Nephron (organoid): Measurements from ENCODE around the gene SMAD3.
A peak's percentile ranks its signal among the peaks of the same experiment; 100 is the strongest.
"Not testable (repeated sequence)": the region's sequence is repeated elsewhere in the genome, so short reads cannot be mapped to it uniquely, and the experiment has no call there.

Experiments used
- H3K27ac Mint-ChIP-seq, 3 experiments: 2 replicates each; pipeline ENCODE4 v1.8.0; 2020; ENCODE audit warnings: mixed read lengths in 3 of 3, mild to moderate bottlenecking in 2 of 3, moderate library complexity in 1 of 3
- H3K27me3 Mint-ChIP-seq: 2 replicates; pipeline ENCODE4 v1.8.0; 2021; ENCODE audit warnings: low read depth, mild to moderate bottlenecking, moderate library complexity, mixed read lengths
- H3K36me3 Mint-ChIP-seq: 2 replicates; pipeline ENCODE4 v1.8.0; 2020; ENCODE audit warnings: low read depth, mixed read lengths
- H3K4me1 Mint-ChIP-seq: 2 replicates; pipeline ENCODE4 v1.8.0; 2020; ENCODE audit warnings: mixed read lengths
- H3K4me3 Mint-ChIP-seq, 3 experiments: 2 replicates each; pipeline ENCODE4 v1.8.0; 2020; ENCODE audit warnings: mild to moderate bottlenecking in 3 of 3, mixed read lengths in 3 of 3, moderate library complexity in 2 of 3
- H3K9me3 Mint-ChIP-seq: 2 replicates; pipeline ENCODE4 v1.8.0; 2020; ENCODE audit warnings: mixed read lengths
- TF ChIP-seq, protein P1 (sequence below), 3 experiments: fragments of 200-600 bp; sonication (generic); IDR thresholded peaks; one replicate each; pipeline ENCODE4 v1.5.0; 2021; ENCODE audit warnings: antibody characterized with exemption in 3 of 3; ENCODE audit not compliant: unreplicated experiment in 3 of 3

The SMAD3 gene

DNA sequence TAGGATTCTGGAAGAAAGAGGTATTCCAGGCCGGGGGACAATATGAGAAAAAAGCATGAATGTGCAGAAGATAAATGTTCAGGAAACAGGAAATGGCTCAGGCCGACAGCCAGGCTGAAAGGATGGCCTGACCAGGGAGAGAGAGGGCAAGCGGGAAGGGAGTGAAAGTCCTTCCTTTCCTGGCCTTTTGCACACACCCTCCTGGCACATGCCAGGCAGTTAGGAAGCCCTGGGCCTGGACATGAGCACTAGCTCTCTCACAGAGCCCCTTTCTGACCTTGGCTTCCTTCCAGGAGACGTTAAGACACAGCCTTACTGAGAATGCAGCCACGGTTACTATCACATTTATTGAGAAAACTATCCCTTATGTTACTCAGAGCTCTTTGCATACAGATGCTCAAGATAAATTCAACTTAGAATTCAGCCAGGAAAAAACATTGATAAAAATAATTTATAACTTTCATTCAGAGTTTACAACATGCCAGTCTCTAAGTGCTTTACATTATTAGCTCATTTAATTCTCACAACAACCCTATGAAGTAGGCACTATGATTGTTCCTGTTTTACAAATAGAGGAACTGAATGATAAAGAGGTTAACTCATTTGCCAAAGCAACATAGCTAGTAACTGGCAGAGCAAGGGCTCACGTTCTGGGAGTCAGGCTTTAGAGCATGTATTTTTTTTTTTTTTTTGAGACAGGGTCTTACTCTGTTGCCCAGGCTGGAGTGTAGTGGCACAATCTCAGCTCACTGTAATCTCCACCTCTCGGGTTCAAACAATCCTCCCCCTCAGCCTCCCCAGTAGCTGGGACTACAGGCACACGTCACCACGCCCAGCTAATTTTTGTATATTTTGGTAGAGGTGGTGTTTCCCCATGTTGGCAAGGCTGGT is 39.4 kb upstream of the SMAD3 start:
- TF ChIP-seq, protein P1, sequence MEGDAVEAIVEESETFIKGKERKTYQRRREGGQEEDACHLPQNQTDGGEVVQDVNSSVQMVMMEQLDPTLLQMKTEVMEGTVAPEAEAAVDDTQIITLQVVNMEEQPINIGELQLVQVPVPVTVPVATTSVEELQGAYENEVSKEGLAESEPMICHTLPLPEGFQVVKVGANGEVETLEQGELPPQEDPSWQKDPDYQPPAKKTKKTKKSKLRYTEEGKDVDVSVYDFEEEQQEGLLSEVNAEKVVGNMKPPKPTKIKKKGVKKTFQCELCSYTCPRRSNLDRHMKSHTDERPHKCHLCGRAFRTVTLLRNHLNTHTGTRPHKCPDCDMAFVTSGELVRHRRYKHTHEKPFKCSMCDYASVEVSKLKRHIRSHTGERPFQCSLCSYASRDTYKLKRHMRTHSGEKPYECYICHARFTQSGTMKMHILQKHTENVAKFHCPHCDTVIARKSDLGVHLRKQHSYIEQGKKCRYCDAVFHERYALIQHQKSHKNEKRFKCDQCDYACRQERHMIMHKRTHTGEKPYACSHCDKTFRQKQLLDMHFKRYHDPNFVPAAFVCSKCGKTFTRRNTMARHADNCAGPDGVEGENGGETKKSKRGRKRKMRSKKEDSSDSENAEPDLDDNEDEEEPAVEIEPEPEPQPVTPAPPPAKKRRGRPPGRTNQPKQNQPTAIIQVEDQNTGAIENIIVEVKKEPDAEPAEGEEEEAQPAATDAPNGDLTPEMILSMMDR (IDR thresholded peaks at IDR 0.05; ENCODE audit: unreplicated experiment in 3 of 3) = no peak
- H3K9me3 Mint-ChIP-seq = no peaks in the 10 kb centered on the region
- peaks cover 47% of the 10 kb centered on the region for H3K4me1 Mint-ChIP-seq
- H3K27me3 Mint-ChIP-seq = peaks cover 7% of the 10 kb centered on the region
- H3K4me3 Mint-ChIP-seq = peak overlapping the region in 1 of 3 experiments; percentile 6
- H3K27ac Mint-ChIP-seq = peak overlapping the region; percentile 83 to 95 (median 90)
- no peaks in the 10 kb centered on the region for H3K36me3 Mint-ChIP-seq

DNA sequence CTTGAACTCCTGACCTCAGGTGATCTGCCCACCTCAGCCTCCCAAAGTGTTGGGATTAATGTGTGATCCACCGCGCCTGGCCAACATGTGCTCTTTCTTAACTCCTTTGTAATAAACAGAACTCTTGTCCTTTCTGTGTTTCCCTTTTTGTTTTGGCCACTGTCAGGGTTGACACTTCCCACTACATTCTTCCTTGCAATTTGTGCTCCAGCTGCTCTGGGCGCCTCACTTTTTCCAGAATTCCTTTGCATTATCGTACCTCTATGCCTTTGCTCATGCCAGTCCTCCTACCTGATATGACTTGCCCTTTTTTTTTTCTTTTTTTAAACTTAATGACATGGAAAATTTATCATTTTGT is 38.8 kb upstream of the SMAD3 start:
- Mint-ChIP-seq H3K36me3 (no peaks in the 10 kb centered on the region), H3K4me3 (no peak overlapping the region), H3K27me3 (peaks cover 7% of the 10 kb centered on the region), H3K9me3 (no peaks in the 10 kb centered on the region), H3K27ac (peak overlapping the region; percentile 61 to 95 (median 65)), H3K4me1 (peaks cover 47% of the 10 kb centered on the region)
- TF ChIP-seq, protein P1 (IDR thresholded peaks at IDR 0.05; ENCODE audit: unreplicated experiment in 3 of 3) = no peak

- H3K36me3 Mint-ChIP-seq, H3K27me3 Mint-ChIP-seq, H3K9me3 Mint-ChIP-seq, H3K4me3 Mint-ChIP-seq, H3K27ac Mint-ChIP-seq: not testable (repeated sequence)
- peaks cover 40% of the 10 kb centered on the region for H3K4me1 Mint-ChIP-seq
Observed at GRCh38 chr15:67028440-67028839, 37.0 kb upstream of the SMAD3 start.

DNA sequence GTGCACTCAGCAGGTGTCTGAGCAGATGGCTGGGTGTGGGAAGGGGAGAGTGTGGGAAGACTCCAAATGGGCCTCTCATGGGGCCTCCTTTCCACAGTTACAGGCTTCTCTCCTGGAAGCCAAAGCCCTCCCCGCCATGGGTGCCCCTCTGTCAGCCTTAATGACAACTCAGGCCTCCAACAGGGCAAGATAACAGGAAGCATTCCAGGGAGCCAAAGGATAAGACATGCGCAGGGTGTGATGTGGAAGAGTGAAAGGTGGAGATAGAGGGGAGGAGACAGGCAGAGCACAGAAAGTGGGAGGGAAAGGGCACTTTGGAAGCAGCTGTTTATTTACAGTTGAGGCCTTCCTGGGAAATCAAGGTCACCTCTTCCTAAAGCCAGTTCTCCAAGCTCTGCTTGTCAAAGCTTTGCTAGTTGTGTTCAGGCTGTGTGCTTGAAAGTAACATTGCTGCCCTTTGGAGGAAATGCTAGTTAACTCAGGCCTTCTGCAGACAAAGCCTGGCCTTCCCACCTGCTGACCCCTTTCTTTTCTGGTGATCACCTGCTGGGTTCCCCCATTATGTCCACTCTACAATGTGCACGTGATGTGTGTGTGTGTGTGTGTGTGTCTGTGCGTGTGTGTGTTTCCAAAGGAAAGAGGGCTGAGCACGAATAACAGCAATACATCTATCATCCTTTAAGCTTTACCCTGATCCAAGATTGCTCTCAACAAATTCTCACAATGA is 35.2 kb upstream of the SMAD3 start:
- TF ChIP-seq, protein P1 (IDR thresholded peaks at IDR 0.05; ENCODE audit: unreplicated experiment in 3 of 3) = no peak
- Mint-ChIP-seq H3K4me3 (no peak overlapping the region), H3K36me3 (no peaks in the 10 kb centered on the region), H3K4me1 (peaks cover 33% of the 10 kb centered on the region), H3K27ac (no peak overlapping the region), H3K9me3 (no peaks in the 10 kb centered on the region), H3K27me3 (peaks cover 15% of the 10 kb centered on the region)

DNA sequence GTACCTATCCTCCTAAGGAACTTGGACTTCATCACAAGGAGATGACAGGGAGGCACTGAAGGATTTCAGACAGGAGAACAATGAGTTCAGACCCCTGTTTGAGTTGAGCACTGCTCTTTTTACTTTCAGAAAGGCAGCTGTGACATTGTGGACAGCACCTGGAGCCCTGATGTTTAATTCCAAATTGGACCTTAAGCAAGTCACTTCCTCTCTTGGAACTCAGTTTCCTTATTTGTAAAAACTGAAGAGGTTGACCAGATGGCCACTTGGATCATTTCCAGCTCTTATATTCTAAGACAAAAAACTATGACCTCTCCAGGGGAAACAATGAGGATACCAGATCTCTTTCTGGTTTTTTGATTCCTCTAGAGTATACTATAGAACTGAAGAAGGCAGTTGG is 34.1 kb upstream of the SMAD3 start:
- Mint-ChIP-seq H3K27me3 (peaks cover 15% of the 10 kb centered on the region), H3K4me1 (peaks cover 27% of the 10 kb centered on the region), H3K4me3 (no peak overlapping the region), H3K27ac (no peak overlapping the region), H3K9me3 (no peaks in the 10 kb centered on the region), H3K36me3 (no peaks in the 10 kb centered on the region)
- TF ChIP-seq, protein P1 (IDR thresholded peaks at IDR 0.05; ENCODE audit: unreplicated experiment in 3 of 3) = no peak

DNA sequence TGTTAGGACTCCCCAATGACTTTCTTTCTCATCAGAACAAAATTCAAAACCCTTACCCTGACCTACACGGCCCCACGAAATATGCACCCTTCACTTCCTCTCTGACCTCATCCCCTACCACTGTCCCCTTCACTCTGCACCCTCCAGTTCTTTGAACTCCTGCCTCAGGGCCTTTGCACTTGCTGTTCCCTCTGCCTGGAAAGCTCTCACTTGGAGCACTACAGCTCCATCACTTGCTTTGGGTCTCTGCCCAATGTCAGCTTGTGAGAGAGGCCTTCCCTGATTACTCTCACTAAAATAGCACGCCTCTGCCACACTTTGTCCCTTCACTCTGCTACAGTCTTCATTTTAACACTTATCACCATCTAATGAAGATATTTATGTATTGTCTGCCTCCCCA is 32.8 kb upstream of the SMAD3 start:
- TF ChIP-seq, protein P1 (IDR thresholded peaks at IDR 0.05; ENCODE audit: unreplicated experiment in 3 of 3) = no peak
- H3K27me3 Mint-ChIP-seq = peaks cover 15% of the 10 kb centered on the region
- H3K4me1 Mint-ChIP-seq = peaks cover 21% of the 10 kb centered on the region
- H3K9me3 Mint-ChIP-seq = no peaks in the 10 kb centered on the region
- no peak overlapping the region for H3K27ac Mint-ChIP-seq
- no peaks in the 10 kb centered on the region for H3K36me3 Mint-ChIP-seq
- H3K4me3 Mint-ChIP-seq = no peak overlapping the region
